Left ventricle myocardium inferior (tissue), 1 donor: ENCODE data around the gene TBC1D16. TPM values are rescaled to one million over a fixed set of nuclear protein-coding genes. Genes with fewer than 3 reads are reported as not detected.

Experiments used
- DNase-seq: peaks from one replicate; pipeline ENCODE4 v3.0.0-alpha.2; 2020
- H3K27ac ChIP-seq: fragments of 200-600 bp; replicated peaks from 2 replicates; pipeline ENCODE4 v1.8.0; 2021
- H3K27me3 ChIP-seq: fragments of 200-600 bp; 2 replicates; pipeline ENCODE4 v1.8.0; 2021; ENCODE audit warnings: low read depth
- H3K36me3 ChIP-seq: fragments of 200-600 bp; 2 replicates; pipeline ENCODE4 v1.8.0; 2021
- H3K4me1 ChIP-seq: fragments of 200-600 bp; 2 replicates; pipeline ENCODE4 v1.8.0; 2021
- H3K4me3 ChIP-seq: fragments of 200-600 bp; 2 replicates; pipeline ENCODE4 v1.8.0; 2021; ENCODE audit warnings: mild to moderate bottlenecking, moderate library complexity
- H3K9me3 ChIP-seq: fragments of 200-600 bp; replicated peaks from 2 replicates; pipeline ENCODE4 v1.8.0; 2021
- CTCF ChIP-seq: fragments of 200-600 bp; IDR thresholded peaks from 2 replicates; pipeline ENCODE4 v1.8.0; 2021; ENCODE audit warnings: antibody characterized with exemption, mild to moderate bottlenecking, borderline replicate concordance
- intact Hi-C: fragments of 100-400 bp; cut with micrococcal nuclease; formaldehyde crosslinking; loops from one replicate; pipeline ENCODE4 v1.11.0; 2022
- total RNA-seq: library from RNA; stranded (reverse); fragmentation: NEBNext Ultra II Directional; extraction: Animal tissue kit (Norgen Biotek cat#: 25700); gene quantifications from one replicate; pipeline ENCODE4 v1.2.1, GENCODE V29; 2021
- donor health status: DM: no; HTN: yes; CAD: no; lungs with severe emphysema.

Gene TBC1D16
- total RNA-seq, 1 donor from 2014 or later, result 15.9 TPM

GRCh38 chr17:79936050-79936449 lies 99.6 kb downstream of the TBC1D16 start:
- TF ChIP-seq CTCF, result no peak
- intact Hi-C loops, result no loop called here
- Histone ChIP-seq H3K27ac (no peak overlapping the region), H3K27me3 (peaks cover 19% of the 10 kb centered on the region), H3K4me3 (no peak overlapping the region), H3K4me1 (peaks cover 16% of the 10 kb centered on the region), H3K36me3 (peaks cover 14% of the 10 kb centered on the region), H3K9me3 (no peaks in the 10 kb centered on the region)
- DNase-seq, result no peak

- Histone ChIP-seq H3K27ac (no peak overlapping the region), H3K4me1 (peaks cover 21% of the 10 kb centered on the region), H3K4me3 (no peak overlapping the region), H3K36me3 (peaks cover 8% of the 10 kb centered on the region), H3K27me3 (peaks cover 26% of the 10 kb centered on the region), H3K9me3 (no peaks in the 10 kb centered on the region)
- DNase-seq, result no peak
- intact Hi-C loops, result no loop called here
- no peak for TF ChIP-seq CTCF
These were observed 100.3 kb downstream of the TBC1D16 start for GRCh38 chr17:79935197-79935885.

GRCh38 chr17:79934653-79934970 lies 101.1 kb downstream of the TBC1D16 start:
- Histone ChIP-seq H3K36me3 (peaks cover under 1% of the 10 kb centered on the region), H3K27ac (no peak overlapping the region), H3K27me3 (peaks cover 31% of the 10 kb centered on the region), H3K9me3 (no peaks in the 10 kb centered on the region), H3K4me3 (no peak overlapping the region), H3K4me1 (peaks cover 25% of the 10 kb centered on the region)
- no peak for TF ChIP-seq CTCF
- intact Hi-C loops, result no loop called here
- DNase-seq, result no peak

DNA sequence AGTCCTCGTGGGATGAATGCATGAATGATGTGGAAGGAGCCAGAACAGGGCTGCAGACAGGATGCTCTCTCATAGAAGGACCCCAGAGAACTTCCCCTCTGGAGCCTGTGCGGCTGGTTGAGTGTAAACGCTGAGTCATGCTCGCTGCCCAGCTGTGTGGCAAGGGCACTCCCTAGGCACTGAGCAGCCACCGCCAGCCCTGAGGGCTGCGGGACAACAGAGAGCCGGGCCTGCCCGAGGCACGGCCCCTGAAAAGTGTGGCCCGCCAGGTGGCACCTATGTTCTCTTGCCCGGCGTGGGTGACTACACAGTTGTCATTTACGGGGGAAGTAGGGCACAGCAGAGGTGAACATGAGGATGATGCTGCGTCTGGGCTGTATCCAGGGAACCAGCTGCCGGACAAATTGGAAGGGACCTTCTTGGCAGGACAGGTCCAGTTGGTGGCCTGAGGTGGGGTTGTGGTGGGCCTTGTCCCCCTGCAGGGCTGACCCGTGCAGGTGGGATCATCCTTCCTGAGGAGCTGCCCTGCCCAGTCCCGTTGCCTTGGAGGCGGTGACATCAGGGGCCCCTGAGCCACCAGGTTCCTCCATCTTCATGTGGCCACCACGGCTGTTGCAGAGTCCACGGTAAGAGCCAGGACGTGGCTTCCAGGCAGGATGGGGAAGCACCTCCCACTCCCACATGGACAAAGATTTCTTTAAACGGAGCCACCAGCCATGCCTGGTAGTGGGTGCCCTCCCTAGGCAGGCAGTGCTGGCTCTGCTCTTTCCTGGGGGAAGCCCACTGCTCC lies 101.6 kb downstream of the TBC1D16 start:
- no peak for DNase-seq
- Histone ChIP-seq H3K4me3 (no peak overlapping the region), H3K9me3 (no peaks in the 10 kb centered on the region), H3K4me1 (peaks cover 25% of the 10 kb centered on the region), H3K36me3 (no peaks in the 10 kb centered on the region), H3K27ac (no peak overlapping the region), H3K27me3 (peaks cover 37% of the 10 kb centered on the region)
- TF ChIP-seq CTCF, result no peak
- intact Hi-C loops, result no loop called here

DNA sequence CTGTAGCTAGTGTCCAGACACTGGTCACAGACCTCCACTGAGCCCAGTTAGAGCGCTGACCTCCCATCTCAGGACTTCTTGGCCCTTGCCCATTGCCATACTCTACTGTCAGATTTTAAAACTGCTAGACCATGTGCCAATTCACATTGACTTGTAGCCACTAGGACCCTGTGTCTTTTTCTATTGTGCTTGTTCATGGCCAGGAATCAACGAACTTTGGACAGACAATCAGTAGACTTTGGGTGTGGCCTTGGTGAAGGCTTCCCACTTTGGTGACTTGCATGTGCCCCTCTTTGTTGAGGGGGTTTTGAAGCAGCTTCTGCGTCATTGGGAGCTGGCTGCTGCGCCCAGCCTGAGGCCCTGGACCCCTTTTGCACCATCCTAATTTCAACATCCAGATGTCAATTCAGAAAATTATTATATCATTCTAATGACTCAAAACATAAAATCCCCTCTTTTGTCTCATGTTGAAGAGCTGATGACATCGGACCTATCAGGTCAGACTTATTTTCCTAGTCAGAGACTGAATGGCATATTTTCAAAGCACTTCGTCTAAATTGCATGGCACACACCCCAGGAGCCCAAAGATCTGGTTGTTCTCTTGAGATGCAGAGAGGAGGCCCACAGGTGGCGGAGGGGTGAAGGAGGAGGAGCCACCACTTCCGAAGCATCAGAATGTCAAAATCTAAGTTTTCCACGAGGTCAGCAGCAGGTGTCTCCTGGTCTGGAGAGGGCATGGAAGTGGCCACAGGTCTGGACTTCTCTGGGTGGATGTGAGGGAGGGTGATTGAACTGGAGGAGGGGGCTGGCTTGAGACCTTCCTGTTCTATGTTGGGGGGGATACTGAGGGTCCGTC lies 103.0 kb downstream of the TBC1D16 start:
- no peak overlapping the region for H3K4me3 ChIP-seq
- no peak for DNase-seq
- peaks cover 50% of the 10 kb centered on the region for H3K27me3 ChIP-seq
- H3K36me3 ChIP-seq, result no peaks in the 10 kb centered on the region
- no peak for TF ChIP-seq CTCF
- H3K27ac ChIP-seq, result no peak overlapping the region
- intact Hi-C loops, result no loop called here
- H3K9me3 ChIP-seq, result no peaks in the 10 kb centered on the region
- peaks cover 23% of the 10 kb centered on the region for H3K4me1 ChIP-seq
